ENCODE data around the gene ATXN7L3.

ATXN7L3 gene

DNA sequence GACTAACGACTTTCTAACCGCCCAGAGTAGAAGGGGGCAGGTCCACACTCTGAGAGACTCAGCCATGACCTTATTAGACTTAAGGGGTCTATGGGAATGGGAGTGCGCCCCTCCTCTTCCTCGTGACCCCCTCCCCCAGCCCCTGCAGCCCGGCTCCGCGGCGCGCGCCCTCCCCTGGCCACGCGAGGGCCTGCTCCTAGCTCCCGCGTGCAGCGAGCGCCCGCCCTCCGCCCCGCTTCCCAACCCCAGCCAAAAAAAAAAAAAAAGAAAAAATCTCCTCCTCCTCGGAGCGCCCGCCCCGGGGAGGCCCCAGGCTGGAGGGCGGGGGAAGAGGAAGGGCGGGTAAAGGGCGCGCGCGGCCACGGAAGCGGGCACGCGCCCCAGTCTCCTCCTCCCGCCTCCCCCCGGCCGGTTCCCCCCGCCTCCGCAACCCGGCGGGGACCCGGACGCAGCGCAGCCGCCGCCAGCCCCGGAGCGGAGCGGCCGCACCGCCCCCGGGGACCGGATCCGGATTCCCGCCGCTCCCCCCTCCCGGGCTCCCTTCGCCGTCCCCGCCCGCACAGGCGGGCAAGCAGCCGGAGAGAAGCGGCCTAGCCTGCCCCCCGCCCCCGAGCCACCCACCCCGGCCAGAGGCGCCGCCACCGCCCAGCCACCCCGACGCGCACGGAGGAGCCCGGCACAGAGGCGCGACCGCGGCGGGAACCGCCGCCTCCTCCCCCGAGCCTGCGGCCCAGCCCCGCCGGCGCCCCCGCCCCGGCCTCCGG, 18.8 kb upstream of the ATXN7L3 start:
- peak; percentile 93 for DNase-seq

DNA sequence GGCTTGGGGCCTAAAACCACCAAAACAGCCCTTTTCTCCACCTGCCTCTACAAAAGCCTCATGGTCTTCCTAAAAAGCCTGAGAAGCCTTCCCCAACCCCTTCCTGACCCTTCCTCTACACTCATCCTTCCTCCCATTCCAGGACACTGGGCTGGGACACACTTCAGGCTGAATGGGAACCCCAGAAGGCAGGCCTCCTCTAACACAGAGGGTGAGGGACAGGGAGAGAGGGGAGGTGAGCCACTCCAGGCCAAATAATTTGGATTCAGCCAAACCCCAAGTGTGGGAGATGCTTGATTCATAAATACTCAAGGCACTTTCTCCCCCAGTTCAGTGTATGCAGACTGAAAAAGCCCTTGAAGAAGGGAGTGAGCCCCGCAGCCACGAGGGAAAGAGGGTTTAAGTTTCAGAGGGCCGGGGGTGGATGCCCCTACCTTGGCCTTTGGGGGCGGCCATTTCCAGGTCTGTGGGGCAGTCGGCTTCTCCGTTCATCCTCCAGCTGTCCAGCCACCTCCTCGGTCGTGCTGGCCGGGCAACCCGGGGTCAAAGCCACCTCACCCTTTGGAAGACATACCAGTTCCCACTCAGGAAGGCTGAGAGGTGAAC, 18.2 kb upstream of the ATXN7L3 start:
- DNase-seq = peak; percentile 23

DNA sequence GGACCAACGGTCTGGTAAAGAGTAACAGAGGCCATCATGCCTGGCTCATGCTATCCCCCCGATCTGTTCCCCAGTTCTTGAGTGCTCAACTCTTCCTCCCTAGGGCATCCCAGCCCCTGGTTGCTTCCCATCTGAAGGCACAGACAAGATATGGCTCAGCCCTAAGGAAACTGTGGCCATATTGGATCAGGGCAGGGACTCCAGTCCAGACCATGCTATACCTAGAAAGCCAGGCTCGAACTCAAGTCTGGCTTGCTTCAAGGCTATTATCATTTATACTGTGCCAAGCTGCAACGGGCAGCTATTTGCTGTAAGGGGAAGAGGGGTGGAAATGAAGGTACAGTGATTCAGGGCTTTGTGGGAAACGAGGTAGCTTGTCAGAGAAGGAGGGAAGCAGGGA, 17.0 kb upstream of the ATXN7L3 start:
- peak; percentile 27 for DNase-seq

DNA sequence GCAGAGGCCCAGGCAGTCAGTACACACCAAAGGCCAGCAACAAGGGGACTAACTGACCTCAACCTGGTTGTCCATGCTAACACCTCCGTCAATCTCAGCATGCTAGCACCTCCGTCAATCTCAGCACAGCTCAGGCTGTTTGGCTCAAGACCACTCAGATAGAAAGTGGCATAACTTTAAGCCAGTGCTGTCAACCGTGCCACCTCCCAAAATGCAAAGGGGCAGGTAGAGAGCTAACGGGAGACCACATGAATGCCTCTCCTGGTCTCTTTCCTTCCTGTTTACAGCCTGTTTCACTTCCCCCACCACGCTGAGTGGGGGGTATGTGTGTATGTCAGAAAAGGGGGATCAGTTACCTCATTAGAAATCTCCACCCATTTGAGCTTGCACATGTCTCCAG, 16.5 kb upstream of the ATXN7L3 start:
- peak; percentile 6 for DNase-seq

DNA sequence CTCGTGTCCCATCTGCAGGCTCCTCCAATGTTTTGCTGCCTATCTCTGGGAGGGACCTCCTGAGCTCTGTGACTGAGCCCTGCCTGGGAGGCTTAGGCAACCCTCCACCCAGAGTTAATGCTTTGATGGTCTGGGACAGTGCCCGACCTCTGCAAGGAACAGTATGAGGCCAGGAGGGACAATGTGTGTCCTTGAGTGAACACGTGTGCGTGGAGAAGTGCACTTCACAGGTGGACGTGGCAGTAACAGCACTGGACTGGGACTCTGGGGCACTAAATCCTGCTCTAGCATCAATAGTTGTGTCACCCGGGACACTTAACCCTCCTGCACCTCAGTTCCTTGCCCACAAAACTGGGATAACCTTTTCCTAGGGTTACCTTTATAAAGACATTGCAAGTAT, 15.2 kb upstream of the ATXN7L3 start:
- DNase-seq = peak; percentile 8

DNA sequence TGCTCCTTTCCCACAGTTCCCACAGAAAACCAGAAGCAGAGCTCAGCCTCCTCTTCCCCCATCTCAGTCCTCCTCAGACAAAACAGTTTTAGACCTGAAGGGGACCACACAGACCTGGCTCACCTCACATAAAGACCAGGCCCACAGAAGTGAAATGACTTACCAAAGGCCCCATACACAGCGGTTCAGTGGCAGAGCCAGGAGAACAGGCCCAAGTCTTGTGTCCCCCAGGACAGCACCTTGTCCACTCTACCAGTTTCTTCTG, 14.5 kb upstream of the ATXN7L3 start:
- no peak for DNase-seq

DNA sequence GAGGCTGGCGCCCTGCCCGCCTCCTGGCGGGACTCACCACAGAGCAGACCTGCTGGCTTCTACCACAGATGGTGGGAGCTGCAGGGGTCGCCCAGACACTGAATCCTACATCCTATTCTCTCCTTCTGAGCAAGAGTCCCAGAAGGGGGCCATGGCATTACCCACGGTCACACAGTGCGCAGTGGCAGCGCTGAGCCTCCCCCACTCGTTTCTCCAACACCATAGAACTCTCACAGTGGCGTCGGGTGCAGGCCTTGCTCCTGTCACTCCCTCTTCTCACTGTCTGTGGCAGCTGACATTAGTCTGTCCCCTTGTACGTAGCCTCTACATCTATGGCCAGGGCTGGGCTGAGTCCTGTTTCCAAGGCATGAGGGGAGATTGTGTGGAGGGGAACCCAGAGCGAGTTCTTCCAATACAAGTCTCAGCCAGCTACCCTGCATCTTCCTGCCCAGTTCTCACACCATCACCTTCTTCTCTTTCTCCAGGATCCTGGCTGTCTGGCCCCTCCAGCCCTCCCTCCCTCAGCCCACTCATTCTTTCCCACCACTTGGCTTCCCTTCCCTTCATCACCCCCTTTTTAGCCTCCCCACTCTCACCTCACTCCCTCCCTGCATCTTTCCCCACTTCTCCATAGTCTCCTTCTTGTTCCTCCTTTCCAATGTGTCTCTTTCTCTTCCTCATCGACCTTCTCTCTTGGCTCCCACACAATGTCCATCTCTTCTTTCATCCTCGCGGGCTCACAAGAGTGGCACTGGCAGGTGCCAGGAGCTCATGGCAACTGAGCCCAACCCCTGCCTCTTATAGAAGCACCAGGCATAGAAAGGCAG, 13.9 kb upstream of the ATXN7L3 start:
- DNase-seq = peak; percentile 9

DNA sequence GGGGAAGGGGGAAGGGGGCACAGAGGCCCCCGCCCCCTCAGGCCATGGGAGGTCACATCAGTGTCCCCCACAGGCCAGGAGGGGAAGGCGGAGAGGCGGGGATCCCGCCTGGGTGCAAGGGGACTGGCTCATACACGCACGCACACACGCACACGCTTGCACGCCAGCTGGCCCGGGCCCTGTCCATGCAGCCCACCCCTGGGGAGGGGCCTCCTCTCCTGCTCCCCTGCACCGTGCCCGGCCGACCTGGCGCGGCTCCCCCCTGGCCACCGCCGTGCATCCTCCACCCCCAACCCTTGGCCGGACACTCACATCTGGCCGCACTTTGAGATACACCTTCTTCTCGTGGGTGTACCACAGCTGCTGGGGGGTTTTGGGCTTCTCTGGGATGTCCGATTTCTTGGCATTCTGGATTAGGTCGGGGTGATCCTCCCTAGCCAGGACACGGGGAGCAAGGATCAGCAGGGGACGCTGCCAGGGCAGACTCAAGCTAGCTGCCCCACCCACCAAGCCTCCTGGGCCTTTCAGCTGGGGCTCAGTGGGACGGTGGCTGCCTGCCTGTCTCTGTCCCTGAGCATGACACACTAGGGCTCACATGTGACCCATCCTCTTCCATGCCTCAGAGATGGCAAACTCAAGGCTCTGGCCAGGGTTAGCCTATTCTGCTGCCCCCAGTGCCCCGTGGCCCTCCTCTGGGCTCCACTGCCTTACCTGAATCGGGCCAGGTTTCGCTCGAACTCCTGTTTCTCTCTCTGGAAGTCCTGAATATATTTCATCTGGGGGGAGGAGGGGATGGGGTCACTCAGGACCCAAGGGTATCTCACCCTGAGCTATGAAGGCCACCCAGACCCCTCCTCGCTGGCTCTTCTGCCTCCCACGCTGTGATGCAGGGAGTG, 13.1 kb upstream of the ATXN7L3 start:
- DNase-seq = peak; percentile 40

DNA sequence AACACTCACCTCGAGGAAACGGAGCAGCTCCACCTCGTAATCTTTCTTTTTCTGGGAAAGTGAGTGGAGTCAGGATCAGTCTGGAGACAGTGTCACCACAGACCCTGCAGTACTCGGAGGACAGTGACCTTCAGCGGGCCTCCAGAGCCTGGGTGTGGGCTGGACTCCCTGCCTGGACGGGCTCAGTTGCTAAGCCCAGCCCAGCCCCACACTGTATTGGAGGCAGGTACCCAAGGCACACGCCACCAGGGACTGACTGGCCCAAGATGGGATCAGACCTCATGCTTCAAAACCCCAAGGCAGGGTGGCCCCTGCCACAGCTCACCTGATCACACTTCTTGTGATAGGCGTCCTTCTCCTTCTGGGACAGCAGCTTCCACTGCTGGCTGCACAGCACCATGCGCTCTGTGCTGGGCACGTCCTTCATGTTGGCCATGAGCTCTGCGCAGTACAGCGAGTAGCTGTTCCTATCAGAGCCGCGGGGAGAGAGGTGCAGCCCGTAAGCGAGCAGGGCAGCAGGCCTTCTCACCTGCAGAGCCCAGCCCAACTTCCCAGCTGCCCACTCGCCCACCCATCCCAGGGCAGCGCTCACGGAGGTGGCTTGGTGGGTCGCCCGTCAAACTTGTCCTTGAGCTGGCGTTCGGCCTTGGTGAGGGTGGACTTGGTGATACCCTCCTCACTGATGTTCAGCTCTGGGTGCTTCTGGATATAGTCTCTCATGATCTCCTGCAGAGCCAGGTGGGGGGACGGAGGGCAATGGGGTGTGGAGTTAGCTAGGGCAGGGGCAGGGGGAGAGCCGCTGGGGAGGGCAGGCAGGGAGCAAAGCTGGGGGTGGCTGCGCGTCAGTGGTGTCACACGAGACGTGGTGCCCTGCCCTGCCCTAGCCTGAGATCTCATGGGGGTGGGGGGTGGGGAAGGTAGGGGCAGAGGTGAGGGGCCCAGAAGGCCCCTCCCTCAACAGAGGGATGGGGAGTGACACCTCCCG, 11.9 kb upstream of the ATXN7L3 start:
- DNase-seq = peak; percentile 33

DNA sequence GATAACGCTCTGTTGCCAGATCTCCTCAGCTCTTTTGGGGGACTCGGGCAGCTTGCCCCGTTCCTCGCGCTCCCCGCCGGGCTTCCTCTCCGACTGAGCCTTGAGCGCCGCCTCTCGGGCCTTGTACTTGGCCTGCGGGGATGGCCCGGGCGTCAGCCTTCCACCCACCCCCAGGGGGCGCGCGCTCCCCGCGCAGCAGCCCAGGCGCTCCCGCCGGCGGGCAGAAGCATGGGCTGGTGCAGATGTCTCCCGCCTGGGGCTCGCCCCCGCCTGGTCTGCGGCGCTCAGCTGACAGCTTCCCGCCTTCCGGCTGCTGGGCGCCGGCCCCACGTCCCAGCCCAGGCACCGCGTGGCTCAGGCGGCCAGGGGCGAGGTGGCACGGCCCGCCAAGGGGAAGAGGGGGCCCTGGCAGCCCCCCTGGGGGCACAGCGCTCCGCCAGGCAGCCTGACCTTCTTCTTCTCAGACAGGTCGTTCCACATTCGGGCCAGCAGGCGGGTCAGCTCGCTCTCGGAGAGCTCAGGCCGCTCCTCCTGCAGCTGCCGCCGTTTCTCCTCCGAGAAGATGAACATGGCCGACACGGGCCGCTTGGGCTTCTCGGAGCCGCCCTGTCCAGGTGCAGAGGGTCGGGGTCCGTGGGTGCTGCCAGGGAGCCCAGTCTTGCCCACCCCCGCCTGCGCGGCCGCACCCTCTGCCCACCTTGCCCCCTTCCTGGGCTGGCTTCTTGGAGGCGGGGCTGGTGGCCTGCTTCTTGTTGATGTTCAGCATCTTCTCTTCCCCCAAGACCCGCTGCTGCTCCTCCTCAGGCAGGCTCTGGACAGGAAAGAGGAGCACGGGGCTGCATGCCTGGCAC, 10.9 kb upstream of the ATXN7L3 start:
- DNase-seq = peak; percentile 87

DNA sequence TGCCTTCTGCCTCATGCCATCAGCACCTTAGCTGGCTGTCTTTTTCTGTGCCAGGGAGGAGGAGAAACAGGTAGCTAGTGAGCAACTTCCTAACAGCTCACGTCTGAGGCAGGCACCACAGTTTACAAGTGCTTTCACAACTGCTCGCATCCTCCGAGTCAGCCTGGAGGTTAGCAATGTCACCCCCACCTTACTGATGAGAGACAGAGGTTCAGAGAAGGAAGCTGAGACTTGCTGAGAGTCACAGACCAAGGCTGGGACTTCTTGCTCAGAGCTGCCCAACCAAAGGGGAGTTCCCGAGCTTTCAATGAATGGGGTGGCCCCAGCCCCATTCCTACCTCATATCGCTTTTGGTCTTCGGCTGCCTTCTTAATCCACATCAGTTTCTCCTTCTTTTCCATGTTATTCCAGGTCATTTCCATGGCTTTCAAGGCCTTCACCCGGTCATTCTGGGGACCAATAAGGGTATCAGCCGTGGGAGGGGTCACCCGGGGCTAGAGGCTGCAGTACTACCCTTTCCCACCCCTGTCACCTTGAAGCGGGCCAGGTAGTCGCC, 10.2 kb upstream of the ATXN7L3 start:
- no peak for DNase-seq

DNA sequence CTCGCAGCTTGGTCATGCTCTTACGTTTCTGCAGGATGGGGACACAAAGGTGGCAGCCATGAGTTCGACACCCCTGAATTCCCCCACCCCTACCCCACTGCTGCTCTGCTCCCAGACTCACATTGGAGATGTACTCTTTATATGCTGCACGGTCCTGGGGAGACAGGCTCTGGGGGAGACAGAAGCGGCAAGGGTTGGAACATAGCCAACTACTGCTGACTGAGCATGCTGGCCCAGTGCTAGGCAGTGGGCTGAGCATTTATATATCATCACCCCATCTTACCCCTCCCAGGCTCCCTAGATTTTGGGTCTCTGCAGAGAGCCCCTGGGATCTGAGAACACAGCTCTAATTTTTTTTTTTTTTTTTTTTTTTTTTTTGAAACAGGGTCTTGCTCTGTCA, 8.1 kb upstream of the ATXN7L3 start:
- no peak for DNase-seq

DNA sequence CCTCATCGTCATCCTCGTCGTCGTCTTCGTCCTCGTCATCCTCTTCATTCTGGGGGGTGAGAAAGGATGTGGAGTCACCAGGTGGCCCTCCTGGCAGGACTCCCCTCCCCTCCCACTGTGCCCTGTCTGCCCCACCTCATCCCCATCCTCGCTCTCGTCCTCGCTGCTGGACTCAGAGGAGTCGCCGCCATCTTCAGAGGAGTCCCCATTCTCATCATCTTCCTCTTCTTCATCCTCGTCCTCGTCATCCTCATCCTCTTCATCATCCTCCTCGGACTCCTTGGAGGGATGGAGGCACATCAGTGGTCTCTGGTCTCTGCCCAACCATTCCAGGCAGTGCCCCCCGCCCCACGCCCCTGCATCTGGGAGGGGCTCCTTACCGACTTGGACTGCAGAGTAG, 7.6 kb upstream of the ATXN7L3 start:
- DNase-seq = no peak

DNA sequence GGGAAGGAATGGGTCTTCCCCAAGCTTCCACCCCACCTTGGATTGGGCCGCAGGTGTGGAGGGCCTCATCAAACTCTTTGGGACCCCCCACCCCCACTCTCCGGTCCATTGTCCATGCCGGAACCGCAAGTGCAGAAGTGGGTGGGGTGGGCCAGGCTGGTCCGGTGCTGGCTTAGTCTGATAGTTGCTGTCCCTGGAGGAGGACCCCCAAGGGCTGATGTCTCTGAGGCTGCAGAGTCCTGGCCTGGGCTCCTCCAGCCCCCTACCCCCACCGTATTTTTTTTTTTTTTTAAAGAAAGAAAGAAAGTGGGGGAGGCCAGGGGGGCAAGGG, 7.1 kb upstream of the ATXN7L3 start:
- no peak for DNase-seq

DNA sequence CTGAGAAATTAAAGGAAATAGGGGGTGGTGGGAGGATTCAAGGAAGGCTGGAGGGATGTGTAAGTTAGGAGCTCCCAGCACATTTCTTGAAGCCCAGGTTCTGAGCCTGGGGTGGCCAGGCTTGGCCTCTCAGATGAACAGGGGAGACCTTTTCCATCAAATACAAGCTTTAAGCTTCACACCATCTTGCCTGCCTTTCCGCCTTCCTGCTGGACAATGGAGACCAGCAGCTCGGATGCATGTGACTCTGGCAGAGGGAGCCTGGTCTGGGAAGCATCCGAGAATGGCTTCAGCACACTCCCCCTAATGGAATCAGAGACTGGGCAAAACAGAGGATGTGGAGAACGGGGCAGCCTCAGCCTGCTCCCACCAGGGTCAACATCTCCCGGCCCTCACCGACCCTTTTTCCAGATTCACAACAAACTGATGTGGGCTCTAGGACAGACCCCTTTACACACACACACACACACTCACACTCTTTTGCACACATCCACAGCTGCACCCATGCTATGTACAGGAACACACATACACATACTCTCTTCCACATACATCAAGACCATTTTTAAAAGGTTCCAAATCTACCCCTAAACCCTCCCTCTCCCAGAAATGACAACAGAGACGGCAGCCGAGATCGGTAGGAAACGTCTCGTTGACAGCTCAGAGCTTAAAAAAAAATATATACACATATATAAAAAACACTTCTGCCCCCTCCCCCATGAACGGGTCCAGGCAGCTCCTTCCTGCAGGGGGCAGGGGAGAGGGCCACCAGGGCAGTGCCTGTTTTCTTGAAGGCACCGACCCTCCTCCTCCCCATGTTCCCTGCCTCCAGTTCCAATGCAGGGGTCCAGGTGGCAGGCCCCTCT, 6.5 kb upstream of the ATXN7L3 start:
- no peak for DNase-seq

DNA sequence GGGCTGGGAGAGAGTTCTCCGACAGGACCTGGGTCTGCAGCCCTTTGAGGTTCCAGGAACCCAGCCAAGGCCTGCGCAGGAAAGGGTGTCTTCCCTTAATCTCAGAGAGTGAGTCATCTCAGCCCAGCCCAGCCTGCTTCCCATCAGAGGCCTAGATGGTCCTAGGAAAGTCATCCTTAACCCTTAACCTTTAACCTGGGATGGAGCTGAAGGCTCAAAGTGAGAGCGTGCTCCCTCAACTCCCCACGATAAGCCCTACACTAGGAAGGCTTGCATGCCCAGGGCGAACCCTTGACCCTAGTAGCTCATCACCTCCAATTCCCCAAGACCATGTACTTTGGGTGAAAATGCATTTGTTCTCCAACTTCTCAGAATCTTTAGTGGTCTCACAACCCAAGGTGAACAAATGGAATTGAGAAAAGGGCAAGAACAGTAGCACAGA, 4.8 kb upstream of the ATXN7L3 start:
- no peak for DNase-seq

DNA sequence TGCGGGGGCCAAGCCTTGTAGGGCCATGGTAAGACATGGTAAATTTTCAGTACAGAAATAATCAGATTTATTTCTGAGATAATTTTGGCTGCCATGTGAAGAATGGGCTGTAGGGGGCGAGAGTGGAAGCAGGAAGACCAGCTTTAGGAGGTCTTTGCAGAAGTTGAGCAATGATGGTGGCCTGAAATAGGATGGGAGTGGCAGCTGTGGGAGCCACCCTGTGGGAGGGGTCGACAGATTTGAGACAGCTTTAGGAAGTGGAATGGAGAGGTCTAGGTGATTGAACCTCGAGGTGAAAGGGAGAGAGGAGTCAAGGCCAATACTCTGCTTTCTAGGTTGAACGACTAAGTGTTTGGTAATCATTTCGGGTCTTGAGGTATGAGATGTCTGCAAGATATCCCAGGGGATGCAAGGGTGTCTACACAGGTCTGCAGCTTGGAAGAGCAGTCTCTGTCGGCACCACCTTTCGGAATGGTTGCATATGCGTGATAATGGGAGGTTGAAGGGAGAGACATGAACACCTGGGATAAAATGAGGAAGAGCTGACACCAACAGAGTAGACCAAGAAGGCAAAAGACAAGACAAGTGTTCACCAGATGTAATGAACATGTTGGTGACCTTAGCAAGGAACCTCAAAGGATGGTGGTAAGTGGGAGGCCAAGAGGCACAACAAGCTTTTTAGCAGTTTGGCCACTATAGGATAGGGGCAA, 4.2 kb upstream of the ATXN7L3 start:
- no peak for DNase-seq

DNA sequence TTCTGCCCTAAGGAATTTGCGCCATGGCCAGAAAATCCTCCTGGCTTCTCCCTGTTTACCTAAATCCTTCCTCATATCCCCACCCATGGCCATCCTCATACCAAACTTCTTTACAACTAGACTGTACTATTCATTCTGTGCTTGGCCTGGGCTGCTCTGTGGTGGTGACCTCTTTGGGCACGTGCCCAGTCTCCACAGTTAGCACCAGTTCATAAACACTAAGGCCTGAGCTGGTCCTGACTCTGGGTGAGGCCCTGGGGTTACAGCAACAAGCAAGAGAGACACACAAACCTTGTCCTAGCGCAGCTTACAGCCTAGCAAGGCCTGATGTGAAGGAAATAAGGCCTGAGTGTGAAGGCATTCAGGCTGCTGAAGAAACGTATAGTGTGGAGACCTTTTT, 3.1 kb upstream of the ATXN7L3 start:
- no peak for DNase-seq

All from left hindlimb (tissue), 1 donor.